ENCODE data around the gene ARRDC4.

- TF ChIP-seq, protein P1, sequence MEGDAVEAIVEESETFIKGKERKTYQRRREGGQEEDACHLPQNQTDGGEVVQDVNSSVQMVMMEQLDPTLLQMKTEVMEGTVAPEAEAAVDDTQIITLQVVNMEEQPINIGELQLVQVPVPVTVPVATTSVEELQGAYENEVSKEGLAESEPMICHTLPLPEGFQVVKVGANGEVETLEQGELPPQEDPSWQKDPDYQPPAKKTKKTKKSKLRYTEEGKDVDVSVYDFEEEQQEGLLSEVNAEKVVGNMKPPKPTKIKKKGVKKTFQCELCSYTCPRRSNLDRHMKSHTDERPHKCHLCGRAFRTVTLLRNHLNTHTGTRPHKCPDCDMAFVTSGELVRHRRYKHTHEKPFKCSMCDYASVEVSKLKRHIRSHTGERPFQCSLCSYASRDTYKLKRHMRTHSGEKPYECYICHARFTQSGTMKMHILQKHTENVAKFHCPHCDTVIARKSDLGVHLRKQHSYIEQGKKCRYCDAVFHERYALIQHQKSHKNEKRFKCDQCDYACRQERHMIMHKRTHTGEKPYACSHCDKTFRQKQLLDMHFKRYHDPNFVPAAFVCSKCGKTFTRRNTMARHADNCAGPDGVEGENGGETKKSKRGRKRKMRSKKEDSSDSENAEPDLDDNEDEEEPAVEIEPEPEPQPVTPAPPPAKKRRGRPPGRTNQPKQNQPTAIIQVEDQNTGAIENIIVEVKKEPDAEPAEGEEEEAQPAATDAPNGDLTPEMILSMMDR (conservative IDR thresholded peaks at IDR 0.05 in 1 of 2, IDR thresholded peaks at IDR 0.05 in 1 of 2; ENCODE audit: extremely low read depth in 1 of 2, insufficient read depth in 1 of 2, low read depth in 1 of 2, low read length in 2 of 2), result no peak
- TF ChIP-seq EZH2 (IDR thresholded peaks at IDR 0.05; ENCODE audit: borderline replicate concordance, low read length), result no peak
Observed at GRCh38 chr15:98005659-98006058, 45.2 kb downstream of the ARRDC4 start.
